ENCODE data around the gene NPW. TPM values are rescaled to one million over a fixed set of nuclear protein-coding genes. Genes with fewer than 3 reads are reported as not detected.

NPW gene
- total RNA-seq, 2 donors from 2014 or later, result 1.9 to 2.5 TPM

DNA sequence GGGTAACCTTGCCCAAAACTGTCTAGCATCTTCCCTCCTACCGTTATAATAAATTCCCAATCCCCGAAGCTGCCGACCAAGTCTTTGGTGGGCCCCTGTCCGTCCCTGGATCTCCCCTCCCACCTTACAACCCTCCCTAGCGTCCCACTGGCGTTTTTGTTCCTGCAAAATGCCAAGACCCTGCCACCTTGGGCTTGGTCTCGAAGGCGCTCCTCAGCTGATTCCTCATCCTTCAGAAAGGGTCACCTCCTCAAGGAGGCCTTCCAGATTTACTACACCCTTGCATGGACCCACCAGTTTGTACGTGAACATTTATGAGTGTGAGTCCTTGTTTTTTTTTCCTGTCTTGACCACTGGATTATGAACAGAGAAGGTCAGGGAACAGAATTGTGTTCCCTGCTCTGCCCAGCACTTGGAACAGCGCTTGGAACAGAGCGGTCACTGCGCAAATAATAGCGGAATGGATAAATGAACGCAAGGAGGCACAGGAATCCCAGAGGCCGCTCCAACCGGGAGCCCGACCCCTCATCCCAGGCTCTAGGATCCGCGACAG lies 36.5 kb upstream of the NPW start:
- intact Hi-C loops (cut with DNase I, micrococcal nuclease), result no loop called here

DNA sequence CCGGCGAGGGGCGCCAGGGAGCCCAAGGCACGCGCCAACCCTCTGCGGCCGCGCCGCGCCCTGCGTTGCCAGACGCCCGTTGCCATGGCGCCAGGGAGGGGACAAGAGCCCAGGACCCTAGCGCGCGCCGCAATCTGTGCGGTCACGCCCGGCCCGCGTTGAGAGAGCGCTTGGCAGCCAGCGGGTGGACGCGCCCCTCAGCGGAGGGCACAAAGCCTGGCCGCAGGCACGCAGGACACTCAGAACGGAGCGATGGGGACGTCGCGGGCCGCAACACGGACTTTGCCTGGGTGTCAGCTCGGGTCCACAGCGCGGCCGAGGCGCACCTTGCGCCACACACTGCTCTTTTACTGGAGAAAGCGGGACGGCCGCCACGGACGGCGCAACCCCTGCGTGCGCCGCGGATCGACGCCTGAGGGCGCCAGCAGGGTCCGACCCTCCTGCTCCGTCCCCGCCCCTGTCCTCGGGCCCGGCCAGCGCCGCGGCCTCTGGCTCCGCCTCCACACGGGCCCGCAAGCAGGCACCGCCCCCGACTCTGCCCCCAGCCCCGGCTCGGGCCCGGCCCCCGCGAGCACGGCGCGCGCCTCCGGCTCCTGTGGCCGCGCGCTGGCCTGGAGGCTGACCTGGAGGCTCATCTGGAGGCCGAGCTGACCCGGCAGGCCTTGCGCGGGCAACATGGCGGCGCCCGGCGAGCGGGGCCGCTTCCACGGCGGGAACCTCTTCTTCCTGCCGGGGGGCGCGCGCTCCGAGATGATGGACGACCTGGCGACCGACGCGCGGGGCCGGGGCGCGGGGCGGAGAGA lies 35.8 kb upstream of the NPW start, which contains the start of gene GFER:
Gene GFER (plus strand): TSS at position 650 of the 803 bp plus-strand sequence. CDS start 26 bp downstream, at position 676.
- ATAC-seq (peak; percentile 51), DNase-seq (peak; percentile 90 to 92)
- intact Hi-C loops (cut with DNase I, micrococcal nuclease), result no loop called here

More for the DNA sequence above, 36.5 kb upstream of the NPW start:
- ATAC-seq (no peak), DNase-seq (no peak)

DNA sequence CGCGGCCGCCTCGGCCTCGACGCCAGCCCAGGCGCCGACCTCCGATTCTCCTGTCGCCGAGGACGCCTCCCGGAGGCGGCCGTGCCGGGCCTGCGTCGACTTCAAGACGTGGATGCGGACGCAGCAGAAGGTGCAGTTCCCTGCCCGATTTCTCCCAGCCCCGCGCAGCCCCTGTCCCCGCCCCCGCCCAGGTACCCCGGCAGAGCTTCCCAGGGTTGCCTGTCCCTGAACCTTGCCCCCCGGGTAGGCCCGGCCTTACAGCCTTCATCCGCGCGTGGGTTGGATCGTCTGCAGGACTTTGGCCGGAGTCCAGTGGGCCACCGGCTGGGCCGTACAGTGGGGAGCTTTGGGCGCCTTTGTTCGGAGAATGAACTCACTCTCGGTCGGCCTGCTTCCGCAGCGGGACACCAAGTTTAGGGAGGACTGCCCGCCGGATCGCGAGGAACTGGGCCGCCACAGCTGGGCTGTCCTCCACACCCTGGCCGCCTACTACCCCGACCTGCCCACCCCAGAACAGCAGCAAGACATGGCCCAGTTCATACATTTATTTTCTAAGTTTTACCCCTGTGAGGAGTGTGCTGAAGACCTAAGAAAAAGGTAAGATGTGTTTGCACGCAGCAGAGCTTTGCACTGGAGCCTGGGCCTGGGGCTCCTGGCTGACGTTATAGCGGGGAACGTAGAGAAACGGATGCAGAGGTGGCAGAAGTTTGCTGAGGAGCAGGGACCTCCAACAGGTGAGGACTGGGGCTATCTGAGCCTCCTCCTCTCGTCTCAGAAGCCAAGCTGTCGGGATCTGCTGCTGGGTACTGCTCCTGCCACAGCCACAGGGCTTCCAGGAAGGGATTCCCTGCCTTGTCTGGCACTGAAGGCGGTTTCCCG lies 35.0 kb upstream of the NPW start:
- peak; percentile 8 for ATAC-seq
- intact Hi-C loops (cut with DNase I, micrococcal nuclease), result no loop called here
- peak in 1 of 2 donors; percentile 69 for DNase-seq

DNA sequence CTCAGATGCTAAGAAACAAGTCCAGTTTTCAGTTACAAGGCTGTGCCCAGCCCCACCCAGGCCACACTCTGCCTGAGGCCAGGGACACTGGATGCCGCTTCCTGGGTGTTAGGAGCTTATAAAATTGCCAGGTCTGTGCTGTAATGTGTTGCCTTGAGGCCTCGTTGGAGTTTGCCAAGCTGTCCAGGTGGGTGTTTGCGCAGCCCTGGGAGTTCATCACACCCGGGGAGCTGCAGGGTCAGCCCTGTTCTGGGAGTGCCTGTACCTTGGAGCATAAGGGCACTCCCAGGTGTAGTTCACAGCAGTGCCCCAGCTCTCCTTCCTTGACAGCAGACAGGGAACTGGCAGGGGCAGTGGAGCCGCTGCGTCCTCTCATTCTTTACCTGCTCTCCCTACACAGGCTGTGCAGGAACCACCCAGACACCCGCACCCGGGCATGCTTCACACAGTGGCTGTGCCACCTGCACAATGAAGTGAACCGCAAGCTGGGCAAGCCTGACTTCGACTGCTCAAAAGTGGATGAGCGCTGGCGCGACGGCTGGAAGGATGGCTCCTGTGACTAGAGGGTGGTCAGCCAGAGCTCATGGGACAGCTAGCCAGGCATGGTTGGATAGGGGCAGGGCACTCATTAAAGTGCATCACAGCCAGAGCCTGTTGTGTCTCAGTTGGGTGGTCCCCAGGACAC lies 34.0 kb upstream of the NPW start:
- ATAC-seq (peak; percentile 38), DNase-seq (peak; percentile 73 to 82)
- intact Hi-C loops (cut with DNase I, micrococcal nuclease), result no loop called here

DNA sequence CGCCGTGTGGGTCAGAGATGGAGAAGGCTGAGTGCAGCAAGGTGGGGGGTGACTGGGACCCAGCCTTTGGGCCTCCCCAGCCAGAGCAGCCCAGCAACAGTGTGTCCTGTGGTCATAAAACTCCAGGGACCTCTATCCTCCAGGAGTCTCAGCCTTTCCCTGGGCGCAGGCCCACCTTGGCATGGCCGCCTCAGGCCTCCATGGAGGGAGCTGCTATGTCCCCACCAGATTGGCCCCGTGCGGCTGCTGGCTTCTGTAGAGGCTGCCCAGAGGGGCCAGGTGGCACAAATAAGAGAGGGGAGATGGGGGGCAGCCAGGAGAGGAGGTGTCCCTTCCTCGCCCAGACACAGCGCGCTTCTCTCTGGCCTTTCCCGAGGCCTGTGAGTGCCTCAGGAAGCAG lies 32.4 kb upstream of the NPW start:
- ATAC-seq (no peak), DNase-seq (no peak)
- intact Hi-C loops (cut with DNase I, micrococcal nuclease), result no loop called here

DNA sequence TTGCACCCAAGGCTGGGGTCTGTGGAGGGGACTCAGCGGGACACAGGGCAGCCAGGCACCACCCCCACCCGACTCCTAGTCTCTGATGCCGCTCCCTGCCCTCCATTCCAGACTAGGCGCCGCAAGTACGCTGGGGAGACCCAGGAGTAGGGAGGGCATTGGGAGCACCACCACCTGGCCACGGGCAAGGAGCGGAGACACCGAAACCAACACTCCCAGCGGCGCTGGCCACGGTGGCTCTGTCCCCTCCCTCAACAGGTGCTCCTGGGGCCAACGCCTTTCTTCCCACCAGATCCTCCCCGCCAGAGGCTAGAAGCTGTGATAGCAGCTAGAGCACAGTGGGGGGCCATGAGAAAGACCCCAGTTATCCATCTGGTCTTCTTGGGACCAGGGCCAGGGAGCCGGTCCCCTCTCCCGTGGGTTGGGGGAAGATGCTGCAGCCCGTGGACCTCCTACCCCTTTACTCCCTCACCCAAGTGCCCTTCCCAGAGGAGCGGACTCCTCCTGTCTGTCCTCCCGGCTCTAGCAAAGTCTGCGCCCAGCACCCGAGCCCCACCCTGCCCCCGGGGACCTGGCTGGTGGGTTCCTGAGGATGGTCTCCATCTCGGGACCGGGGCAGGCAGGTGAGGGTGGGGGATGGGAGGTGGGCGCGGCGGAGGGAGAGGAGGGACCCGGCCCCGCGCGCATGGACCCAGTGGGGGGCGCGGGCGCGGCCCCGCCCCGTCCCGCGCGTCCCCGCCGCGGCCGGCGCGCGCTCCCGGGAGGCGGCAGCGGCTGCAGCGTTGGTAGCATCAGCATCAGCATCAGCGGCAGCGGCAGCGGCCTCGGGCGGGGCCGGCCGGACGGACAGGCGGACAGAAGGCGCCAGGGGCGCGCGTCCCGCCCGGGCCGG lies 30.1 kb upstream of the NPW start, which contains the start of gene SYNGR3:
Gene SYNGR3 (plus strand): TSS at position 762 of the 892 bp plus-strand sequence. CDS start 133 bp downstream, outside the sequence.
- intact Hi-C loops (cut with DNase I, micrococcal nuclease), result no loop called here
- ATAC-seq, result no peak
- no peak for DNase-seq

DNA sequence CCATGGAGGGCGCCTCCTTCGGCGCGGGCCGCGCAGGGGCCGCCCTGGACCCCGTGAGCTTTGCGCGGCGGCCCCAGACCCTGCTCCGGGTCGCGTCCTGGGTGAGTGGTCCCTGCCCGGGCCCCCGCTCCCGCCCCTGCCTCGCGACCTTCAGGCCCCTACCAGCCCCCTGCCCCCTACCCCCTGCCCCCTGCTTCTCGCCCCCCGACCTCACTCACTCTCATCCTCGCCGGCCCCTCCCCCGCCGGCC lies 29.6 kb upstream of the NPW start:
- DNase-seq (no peak), ATAC-seq (no peak)
- intact Hi-C loops (cut with DNase I, micrococcal nuclease), result no loop called here

DNA sequence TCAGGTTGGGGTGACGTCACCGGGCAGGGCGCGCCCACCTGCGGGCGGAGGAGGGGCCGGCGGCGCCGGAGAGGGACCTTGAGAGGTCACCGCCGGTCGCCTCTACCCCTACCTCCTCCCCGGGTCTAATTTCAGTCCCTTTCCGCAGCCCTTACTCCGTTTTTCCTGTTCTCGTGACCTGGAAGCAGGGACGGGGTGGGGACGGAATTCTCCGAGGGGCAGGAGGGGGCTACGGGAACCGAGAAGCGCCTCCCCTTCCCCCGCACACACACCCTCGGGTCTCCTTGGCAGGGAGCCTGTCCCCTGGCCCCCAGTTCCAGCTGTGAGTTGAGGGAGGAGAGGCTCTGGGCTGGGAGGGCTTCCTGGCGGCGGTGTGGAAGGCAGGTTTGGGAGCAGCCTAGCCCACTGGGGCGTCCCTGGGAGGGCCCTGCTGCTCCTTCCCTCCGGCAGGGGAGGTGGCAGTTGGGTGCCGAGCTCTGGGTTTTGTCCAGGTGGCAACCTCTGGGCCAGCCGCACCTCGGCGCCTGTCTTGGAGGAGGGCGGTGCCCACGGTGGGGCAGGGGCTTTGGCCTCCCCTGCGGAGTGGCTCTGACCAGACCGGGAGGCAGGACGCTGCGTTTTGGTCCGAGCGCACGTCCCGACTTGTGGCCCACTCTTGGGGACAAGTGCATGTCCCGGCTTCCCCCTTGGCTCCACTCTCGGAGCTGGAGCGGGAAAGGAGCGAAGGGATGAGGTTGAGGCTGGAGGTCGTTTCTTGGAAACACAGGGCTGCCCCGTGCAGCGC lies 29.0 kb upstream of the NPW start:
- intact Hi-C loops (cut with DNase I, micrococcal nuclease), result no loop called here
- DNase-seq (peak; percentile 68 to 82), ATAC-seq (peak; percentile 20)

DNA sequence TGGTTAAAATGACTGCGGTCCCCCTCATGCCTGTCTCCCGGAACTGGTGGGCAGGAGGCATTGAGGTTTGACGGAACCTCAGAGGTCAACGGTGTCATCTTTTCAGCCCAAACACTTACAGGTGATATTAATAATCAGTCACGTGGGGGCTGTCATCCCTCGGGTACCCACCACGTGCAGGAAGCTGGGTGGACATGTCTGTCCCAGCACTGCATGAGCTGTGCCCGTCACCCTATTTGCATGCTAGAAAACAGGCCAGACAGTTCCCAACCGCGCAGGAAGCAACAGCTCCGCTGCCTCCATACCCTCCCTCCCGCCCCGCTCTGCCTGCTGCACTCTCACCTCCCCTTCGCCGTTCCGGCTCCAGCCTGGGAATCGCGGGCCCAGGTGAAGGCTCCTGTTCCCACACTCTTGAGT lies 28.4 kb upstream of the NPW start:
- DNase-seq (peak; percentile 57 to 73), ATAC-seq (peak; percentile 16)
- intact Hi-C loops (cut with DNase I, micrococcal nuclease), result no loop called here

DNA sequence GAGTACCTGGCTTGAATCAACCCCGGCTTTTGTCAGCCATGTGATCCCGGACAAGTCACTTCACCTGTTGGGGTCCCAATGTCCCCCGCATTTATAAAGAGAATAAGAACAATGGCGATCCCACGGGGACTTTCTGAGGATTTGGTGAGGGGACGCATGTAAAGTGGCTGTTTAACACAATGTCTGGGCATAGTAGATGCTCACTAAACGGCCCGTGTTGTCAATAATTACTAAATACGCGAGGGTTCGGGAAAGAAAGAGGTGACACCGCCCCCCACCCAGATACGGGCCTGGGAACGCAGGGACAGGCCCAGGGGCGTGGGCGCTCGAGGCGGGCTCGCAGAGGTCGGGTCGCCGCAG lies 28.0 kb upstream of the NPW start:
- intact Hi-C loops (cut with DNase I, micrococcal nuclease), result no loop called here
- ATAC-seq, result no peak
- no peak for DNase-seq

DNA sequence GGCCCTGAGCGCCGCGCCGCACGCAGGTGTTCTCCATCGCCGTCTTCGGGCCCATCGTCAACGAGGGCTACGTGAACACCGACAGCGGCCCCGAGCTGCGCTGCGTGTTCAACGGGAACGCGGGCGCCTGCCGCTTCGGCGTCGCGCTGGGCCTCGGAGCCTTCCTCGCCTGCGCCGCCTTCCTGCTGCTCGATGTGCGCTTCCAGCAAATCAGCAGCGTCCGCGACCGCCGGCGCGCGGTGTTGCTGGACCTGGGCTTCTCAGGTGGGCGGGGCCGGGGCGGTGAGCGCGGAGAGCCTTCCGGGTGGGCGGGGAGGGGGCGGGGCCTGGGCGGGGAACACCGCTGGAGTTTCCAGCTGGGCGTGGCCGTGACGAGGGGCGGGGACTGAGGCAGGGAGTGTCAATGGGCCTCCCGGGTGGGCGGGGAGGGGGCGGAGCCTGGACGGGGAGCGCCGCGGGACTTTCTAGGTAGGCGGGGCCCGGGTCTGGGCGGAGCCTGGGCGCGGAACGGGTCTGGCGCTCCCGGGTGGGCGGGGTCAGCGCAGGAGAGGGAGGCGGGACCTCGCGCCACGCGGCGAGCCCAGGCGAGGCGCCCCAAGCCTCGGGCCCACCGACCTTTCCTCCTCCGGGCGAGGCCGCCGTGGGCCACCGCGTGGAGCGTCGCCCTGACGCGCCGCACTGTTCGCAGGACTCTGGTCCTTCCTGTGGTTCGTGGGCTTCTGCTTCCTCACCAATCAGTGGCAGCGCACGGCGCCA lies 27.5 kb upstream of the NPW start:
- DNase-seq, result peak; percentile 95 to 97
- peak; percentile 79 for ATAC-seq
- intact Hi-C loops (cut with DNase I, micrococcal nuclease), result no loop called here

DNA sequence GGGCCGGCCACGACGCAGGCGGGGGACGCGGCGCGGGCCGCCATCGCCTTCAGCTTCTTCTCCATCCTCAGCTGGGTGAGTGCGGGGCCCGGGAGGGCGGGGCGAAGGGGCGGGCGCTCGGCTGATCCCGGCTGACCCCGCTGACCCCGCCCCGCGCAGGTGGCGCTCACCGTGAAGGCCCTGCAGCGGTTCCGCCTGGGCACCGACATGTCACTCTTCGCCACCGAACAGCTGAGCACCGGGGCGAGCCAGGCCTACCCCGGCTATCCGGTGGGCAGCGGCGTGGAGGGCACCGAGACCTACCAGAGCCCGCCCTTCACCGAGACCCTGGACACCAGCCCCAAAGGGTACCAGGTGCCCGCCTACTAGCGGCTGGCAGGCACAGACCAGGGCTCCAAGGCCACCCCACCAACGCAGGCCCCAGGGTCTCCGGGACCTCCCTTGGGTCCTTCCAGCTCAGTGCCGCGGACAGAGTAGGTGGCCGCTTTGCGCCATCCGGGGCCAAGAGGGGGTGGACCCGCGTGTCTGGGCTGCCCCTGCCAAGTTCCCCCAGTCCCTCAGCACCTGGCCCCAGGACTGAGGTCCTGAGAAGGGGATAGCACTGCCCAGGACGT lies 26.8 kb upstream of the NPW start:
- ATAC-seq (no peak), DNase-seq (peak in 1 of 2 donors; percentile 57)
- intact Hi-C loops (cut with DNase I, micrococcal nuclease), result no loop called here

DNA sequence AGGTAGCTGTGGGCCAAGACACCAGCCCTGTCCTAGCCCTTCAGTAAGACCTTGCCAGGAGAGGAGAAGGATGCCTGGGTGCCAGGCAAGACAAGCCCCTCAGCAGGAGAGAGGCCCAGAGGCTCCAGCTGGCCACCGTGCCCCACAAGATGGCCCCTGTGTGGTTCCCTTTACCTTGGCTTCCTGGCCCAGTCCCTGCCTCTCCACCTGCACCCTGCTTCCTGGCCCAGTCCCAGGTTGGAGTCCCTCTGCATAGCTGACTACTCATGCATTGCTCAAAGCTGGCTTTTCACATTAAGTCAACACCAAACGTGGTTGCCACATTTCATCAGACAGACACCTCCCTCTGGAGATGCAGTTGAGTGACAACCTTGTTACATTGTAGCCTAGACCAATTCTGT lies 25.9 kb upstream of the NPW start:
- intact Hi-C loops (cut with DNase I, micrococcal nuclease), result no loop called here
- DNase-seq, result no peak
- no peak for ATAC-seq

DNA sequence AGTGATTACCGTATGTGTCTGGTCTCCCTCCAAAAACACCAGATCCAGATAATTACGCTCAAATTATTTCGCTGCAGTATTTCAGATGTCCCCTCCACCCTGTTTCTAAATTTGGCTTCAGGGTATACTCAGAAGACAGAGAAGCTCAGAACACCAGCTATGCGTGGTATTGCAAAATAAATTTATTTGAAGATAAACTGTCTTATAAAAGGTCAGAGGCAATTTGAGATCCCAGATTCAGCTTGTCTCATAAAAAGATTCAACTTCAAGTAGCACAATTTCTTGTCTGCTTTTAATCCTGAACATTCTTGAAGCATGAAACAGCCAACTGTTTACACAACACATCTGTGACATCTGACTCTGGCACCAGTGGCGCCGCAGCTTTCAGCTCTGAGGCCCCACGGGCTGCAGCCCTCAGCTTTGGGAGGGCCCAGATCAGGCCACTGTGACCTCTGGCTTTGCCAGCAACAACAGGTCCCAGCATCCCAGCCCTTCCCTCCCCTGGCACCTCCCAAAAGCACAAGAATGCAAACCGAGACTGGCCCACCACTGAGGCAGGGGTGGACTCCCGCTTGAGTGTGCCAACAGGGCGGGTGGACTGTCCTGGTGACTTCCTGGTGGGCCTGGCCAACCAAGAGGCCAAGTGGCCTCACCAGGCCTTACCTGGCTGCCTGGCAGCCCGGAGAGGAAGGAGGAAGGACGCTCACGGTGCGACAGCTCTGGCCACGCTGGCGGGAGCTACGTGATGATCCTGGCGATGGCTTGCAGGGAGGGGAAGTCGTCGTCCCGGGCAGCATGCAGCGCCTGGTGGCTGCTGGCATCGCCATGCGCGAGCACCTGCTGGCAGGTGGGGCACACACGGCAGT lies 21.9 kb upstream of the NPW start:
- ATAC-seq (no peak), DNase-seq (no peak)
- intact Hi-C loops (cut with DNase I, micrococcal nuclease), result no loop called here

DNA sequence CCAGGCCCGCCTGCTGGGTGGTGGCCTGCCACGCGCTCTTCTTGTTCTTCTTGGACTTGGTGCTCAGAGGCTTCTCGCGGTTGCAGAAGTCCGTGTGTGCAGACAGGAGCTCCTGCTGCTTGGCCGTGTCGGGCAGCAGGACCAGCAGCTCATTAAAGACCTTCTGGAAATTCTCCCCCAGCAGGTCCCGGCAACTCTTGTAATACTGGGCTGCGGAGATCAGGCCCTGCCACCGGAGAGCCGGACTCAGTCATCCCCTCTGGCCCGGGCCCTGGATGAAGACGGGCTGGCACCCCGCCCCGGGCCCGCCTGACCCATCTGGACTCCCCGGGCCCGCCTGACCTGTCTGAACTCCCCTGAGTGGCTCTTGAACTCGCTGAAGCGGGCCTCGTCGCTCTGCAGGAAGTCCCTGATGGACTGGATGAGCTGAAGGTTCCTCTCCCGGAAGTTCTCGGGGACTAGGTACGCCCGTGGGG lies 21.2 kb upstream of the NPW start:
- ATAC-seq, result no peak
- intact Hi-C loops (cut with DNase I, micrococcal nuclease), result no loop called here
- DNase-seq, result no peak

All from left colon (tissue), 2 donors.